Stimulated activated CD8-positive, alpha-beta memory T cell treated with anti-CD3 and anti-CD28 coated beads, Interleukin-15, amount 100 ng/mL, for 4 hours (primary cell): ENCODE data around the gene HLA-DOB.
A peak's percentile ranks its signal among the peaks of the same experiment; 100 is the strongest.

Source experiments
- DNase-seq, 2 donors: peaks; one replicate each; pipeline ENCODE4 v3.0.0-alpha.2; 2020; ENCODE audit warnings: low read depth in 2 of 2

HLA-DOB gene

GRCh38 chr6:32816746-32817204 lies at the start of gene HLA-DOB:
Gene HLA-DOB (minus strand): TSS chr6:32817002. CDS start chr6:32816951, 51 bp downstream.
- DNase-seq = no peak

GRCh38 chr6:32865724-32866443 lies 49.1 kb upstream of the HLA-DOB start:
- no peak for DNase-seq

- DNase-seq = no peak
These were observed 45.9 kb upstream of the HLA-DOB start for GRCh38 chr6:32862725-32863124.

GRCh38 chr6:32860674-32861073 lies 43.9 kb upstream of the HLA-DOB start:
- DNase-seq = no peak

GRCh38 chr6:32858194-32858593 lies 41.4 kb upstream of the HLA-DOB start:
- DNase-seq = no peak

- DNase-seq = no peak
These were observed 40.5 kb upstream of the HLA-DOB start for GRCh38 chr6:32857156-32857891.

GRCh38 chr6:32855467-32856174 lies 38.8 kb upstream of the HLA-DOB start:
- no peak for DNase-seq

- DNase-seq = peak; percentile 36 to 71
These were observed 37.8 kb upstream of the HLA-DOB start for GRCh38 chr6:32854376-32855178.

- DNase-seq = peak; percentile 90 to 97
These were observed 37.0 kb upstream of the HLA-DOB start, which contains the start of the genes PSMB9 and TAP1 for GRCh38 chr6:32853541-32854375. Gene PSMB9 (plus strand): TSS chr6:32854192. CDS start chr6:32854230, 38 bp downstream. Gene TAP1 (minus strand): TSS chr6:32853704. CDS start chr6:32853636, 68 bp downstream.

GRCh38 chr6:32852844-32853540 lies 36.2 kb upstream of the HLA-DOB start:
- peak in 1 of 2 donors; percentile 43 for DNase-seq

GRCh38 chr6:32852018-32852843 lies 35.4 kb upstream of the HLA-DOB start:
- no peak for DNase-seq

GRCh38 chr6:32851025-32851424 lies 34.2 kb upstream of the HLA-DOB start:
- DNase-seq = no peak

GRCh38 chr6:32849126-32849525 lies 32.3 kb upstream of the HLA-DOB start:
- no peak for DNase-seq

GRCh38 chr6:32847795-32848194 lies 31.0 kb upstream of the HLA-DOB start:
- no peak for DNase-seq

- DNase-seq = no peak
These were observed 30.2 kb upstream of the HLA-DOB start for GRCh38 chr6:32847004-32847403.

- DNase-seq = peak in 1 of 2 donors; percentile 23
These were observed 28.6 kb upstream of the HLA-DOB start for GRCh38 chr6:32845384-32845884.

- DNase-seq = no peak
These were observed 28.1 kb upstream of the HLA-DOB start for GRCh38 chr6:32844839-32845383.
